Measurements from ENCODE around the gene LRTM1. TPM values are rescaled to one million over a fixed set of nuclear protein-coding genes. Genes with fewer than 3 reads are reported as not detected.

Gene LRTM1
- total RNA-seq, 1 experiment from 2014 or later: not detected

DNA sequence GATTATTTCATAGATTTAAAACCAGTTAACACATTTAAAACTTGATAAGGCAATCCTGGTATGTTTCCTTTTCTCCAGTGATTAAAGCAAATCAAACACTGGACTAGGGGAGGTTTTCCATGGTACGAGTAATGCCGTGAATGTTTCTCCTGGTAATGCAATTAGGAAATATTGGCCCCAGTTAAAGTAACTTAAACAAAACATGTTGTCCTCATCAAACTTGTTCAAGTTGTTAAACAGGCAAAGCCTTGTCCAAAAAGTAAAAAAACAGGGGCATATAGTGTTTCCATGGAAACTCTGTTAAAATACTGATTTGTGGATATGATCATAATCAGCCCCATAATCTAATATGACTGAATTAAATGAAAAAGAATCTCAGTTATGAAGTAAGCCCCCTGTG, 13.1 kb upstream of the LRTM1 start (continued):
- TF ChIP-seq, protein P1, sequence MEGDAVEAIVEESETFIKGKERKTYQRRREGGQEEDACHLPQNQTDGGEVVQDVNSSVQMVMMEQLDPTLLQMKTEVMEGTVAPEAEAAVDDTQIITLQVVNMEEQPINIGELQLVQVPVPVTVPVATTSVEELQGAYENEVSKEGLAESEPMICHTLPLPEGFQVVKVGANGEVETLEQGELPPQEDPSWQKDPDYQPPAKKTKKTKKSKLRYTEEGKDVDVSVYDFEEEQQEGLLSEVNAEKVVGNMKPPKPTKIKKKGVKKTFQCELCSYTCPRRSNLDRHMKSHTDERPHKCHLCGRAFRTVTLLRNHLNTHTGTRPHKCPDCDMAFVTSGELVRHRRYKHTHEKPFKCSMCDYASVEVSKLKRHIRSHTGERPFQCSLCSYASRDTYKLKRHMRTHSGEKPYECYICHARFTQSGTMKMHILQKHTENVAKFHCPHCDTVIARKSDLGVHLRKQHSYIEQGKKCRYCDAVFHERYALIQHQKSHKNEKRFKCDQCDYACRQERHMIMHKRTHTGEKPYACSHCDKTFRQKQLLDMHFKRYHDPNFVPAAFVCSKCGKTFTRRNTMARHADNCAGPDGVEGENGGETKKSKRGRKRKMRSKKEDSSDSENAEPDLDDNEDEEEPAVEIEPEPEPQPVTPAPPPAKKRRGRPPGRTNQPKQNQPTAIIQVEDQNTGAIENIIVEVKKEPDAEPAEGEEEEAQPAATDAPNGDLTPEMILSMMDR (IDR thresholded peaks at IDR 0.05 in 2 of 3, conservative IDR thresholded peaks at IDR 0.05 in 1 of 3; ENCODE audit: borderline replicate concordance in 1 of 3, insufficient read depth in 1 of 3, low read depth in 2 of 3, low read length in 2 of 3): no peak
- TF ChIP-seq CEBPB (IDR thresholded peaks at IDR 0.05; ENCODE audit: low read depth) (no peak), POLR2AphosphoS5 (IDR thresholded peaks at IDR 0.05; ENCODE audit: low read depth, low read length) (no peak)
- TF ChIP-seq, protein P2, sequence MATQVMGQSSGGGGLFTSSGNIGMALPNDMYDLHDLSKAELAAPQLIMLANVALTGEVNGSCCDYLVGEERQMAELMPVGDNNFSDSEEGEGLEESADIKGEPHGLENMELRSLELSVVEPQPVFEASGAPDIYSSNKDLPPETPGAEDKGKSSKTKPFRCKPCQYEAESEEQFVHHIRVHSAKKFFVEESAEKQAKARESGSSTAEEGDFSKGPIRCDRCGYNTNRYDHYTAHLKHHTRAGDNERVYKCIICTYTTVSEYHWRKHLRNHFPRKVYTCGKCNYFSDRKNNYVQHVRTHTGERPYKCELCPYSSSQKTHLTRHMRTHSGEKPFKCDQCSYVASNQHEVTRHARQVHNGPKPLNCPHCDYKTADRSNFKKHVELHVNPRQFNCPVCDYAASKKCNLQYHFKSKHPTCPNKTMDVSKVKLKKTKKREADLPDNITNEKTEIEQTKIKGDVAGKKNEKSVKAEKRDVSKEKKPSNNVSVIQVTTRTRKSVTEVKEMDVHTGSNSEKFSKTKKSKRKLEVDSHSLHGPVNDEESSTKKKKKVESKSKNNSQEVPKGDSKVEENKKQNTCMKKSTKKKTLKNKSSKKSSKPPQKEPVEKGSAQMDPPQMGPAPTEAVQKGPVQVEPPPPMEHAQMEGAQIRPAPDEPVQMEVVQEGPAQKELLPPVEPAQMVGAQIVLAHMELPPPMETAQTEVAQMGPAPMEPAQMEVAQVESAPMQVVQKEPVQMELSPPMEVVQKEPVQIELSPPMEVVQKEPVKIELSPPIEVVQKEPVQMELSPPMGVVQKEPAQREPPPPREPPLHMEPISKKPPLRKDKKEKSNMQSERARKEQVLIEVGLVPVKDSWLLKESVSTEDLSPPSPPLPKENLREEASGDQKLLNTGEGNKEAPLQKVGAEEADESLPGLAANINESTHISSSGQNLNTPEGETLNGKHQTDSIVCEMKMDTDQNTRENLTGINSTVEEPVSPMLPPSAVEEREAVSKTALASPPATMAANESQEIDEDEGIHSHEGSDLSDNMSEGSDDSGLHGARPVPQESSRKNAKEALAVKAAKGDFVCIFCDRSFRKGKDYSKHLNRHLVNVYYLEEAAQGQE (IDR thresholded peaks at IDR 0.05; ENCODE audit: low read depth): no peak

DNA sequence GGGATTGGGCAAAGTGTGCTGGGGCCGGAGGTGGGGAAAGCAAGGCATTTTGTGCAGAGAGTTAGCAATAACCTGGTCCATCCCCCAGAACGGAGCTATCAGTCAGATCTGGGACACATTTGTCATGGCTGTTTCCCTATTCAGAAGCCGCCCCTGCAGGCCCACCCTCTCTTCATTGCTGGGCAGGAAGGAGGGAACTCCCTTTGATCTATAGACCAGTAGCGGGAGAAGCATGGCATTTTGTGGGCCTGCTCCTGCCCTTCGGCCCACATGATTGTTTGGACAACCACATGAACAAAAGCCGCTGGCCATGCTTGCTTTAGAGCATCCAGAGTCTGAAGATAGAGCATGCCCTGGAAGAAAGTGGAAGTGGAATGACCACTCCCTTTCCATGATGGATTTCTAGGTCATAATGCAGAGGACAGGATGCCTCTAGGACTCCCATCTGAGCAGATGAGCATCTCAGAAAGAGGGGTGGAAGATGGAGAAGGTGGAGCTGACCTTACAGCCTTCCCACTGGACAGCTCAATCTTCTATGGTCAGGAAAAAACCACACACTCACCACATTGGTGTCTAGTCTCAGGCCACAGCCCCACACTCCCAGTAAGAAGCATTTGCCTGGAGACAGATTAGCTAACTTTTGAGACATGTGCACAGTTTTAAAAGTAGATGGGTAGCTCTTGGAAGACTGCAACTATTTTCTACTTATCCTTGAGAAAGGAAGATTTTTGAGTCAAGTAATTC, 11.9 kb upstream of the LRTM1 start:
- TF ChIP-seq ZFX (IDR thresholded peaks at IDR 0.05) (no peak), TCF7L2 (IDR thresholded peaks at IDR 0.05; ENCODE audit: borderline replicate concordance, extremely low read depth, insufficient read depth, insufficient read length) (no peak)
- Histone ChIP-seq H3K36me3 (ENCODE audit: control insufficient read depth in 1 of 2, insufficient read depth in 2 of 2, low read length in 2 of 2) (no peaks in the 10 kb centered on the region), H3K4me1 (ENCODE audit: control insufficient read depth in 1 of 2, insufficient read depth in 2 of 2, low read length in 2 of 2) (no peaks in the 10 kb centered on the region), H3K9me2 (ENCODE audit: insufficient read depth) (no peaks in the 10 kb centered on the region), H3K79me2 (ENCODE audit: insufficient read depth, low read length) (no peaks in the 10 kb centered on the region), H3K27me3 (ENCODE audit: insufficient read depth, low read length) (no peaks in the 10 kb centered on the region), H3K9ac (ENCODE audit: low read length) (no peak overlapping the region), H3K4me2 (ENCODE audit: low read length) (no peak overlapping the region), H4K20me1 (ENCODE audit: insufficient read depth) (no peaks in the 10 kb centered on the region), H3K27ac (ENCODE audit: low read depth, low read length) (no peak overlapping the region), H3K9me3 (ENCODE audit: control insufficient read depth in 1 of 2, insufficient read depth in 1 of 2, low read depth in 1 of 2, low read length in 2 of 2) (peaks cover 0 to 10% of the 10 kb centered on the region in 2 experiments; a peak in 1 of 4 replicates), H3K4me3 (replicated peaks in 1 of 2; ENCODE audit: low read depth in 1 of 2, low read length in 2 of 2) (no peak overlapping the region), H2AFZ (ENCODE audit: low read depth, low read length, poor library complexity, severe bottlenecking) (no peak overlapping the region)
- CTCF ChIA-PET: no interaction called here
- POLR2A ChIA-PET: no interaction called here
- ATAC-seq (no peak), DNase-seq (ENCODE audit: low read depth, low spot score) (no peak)
- RAD21 ChIA-PET (ENCODE audit: low non-redundant PET in 1 of 2, low total read pairs in 2 of 2, uncharacterized antibody in 2 of 2, unreplicated experiment in 2 of 2): no interaction called here
- intact Hi-C loops (cut with micrococcal nuclease): no loop called here
- no TSS peak for BruUV-seq (replicated peaks)

Measured in HCT116 (cell line).